ENCODE measurements around the gene MGARP.

MGARP gene

GRCh38 chr4:139301821-139302611, 22.0 kb upstream of the MGARP start, which contains the start of gene NDUFC1 (continued):
- TF ChIP-seq BCL6B (tag by site-specific recombination; IDR thresholded peaks at IDR 0.05): no peak
- TF ChIP-seq ZNF629 (tag by site-specific recombination; IDR thresholded peaks at IDR 0.05): no peak
- TF ChIP-seq SCRT2 (tag by site-specific recombination; IDR thresholded peaks at IDR 0.05): peak; percentile 96
- TF ChIP-seq ZNF148 (tag by site-specific recombination; IDR thresholded peaks at IDR 0.05; ENCODE audit: borderline replicate concordance): no peak
- TF ChIP-seq ZNF654 (tag by site-specific recombination; IDR thresholded peaks at IDR 0.05; ENCODE audit: low read depth): no peak
- TF ChIP-seq ZNF10 (tag by site-specific recombination; IDR thresholded peaks at IDR 0.05): no peak
- TF ChIP-seq ZFP69B (tag by site-specific recombination; IDR thresholded peaks at IDR 0.05): peak; percentile 91
- TF ChIP-seq PRDM10 (tag by site-specific recombination; IDR thresholded peaks at IDR 0.05): peak; percentile 91
- no peak for TF ChIP-seq ZNF133 (tag by site-specific recombination; IDR thresholded peaks at IDR 0.05)
- TF ChIP-seq ZNF112 (tag by site-specific recombination; IDR thresholded peaks at IDR 0.05): no peak
- TF ChIP-seq ZNF248 (tag by site-specific recombination; IDR thresholded peaks at IDR 0.05): no peak
- TF ChIP-seq TRIM28 (IDR thresholded peaks at IDR 0.05; ENCODE audit: borderline replicate concordance, low read length): no peak
- TF ChIP-seq ZNF548 (tag by site-specific recombination; IDR thresholded peaks at IDR 0.05): no peak
- TF ChIP-seq ZNF292 (tag by site-specific recombination; IDR thresholded peaks at IDR 0.05; ENCODE audit: borderline replicate concordance, low read depth): no peak
- TF ChIP-seq HOXC10 (CRISPR knock-in tag; IDR thresholded peaks at IDR 0.05): no peak
- TF ChIP-seq ZNF174 (tag by site-specific recombination; IDR thresholded peaks at IDR 0.05): no peak
- TF ChIP-seq ZNF23 (tag by site-specific recombination; IDR thresholded peaks at IDR 0.05; ENCODE audit: borderline replicate concordance): no peak
- no peak for TF ChIP-seq ZNF398 (tag by site-specific recombination; IDR thresholded peaks at IDR 0.05)
- TF ChIP-seq ZNF324 (tag by site-specific recombination; IDR thresholded peaks at IDR 0.05): no peak
- TF ChIP-seq GLI2 (tag by site-specific recombination; IDR thresholded peaks at IDR 0.05; ENCODE audit: borderline replicate concordance, low read depth): no peak
- no peak for TF ChIP-seq ZNF433 (tag by site-specific recombination; IDR thresholded peaks at IDR 0.05; ENCODE audit: low read depth)
- no peak for TF ChIP-seq ZNF585B (tag by site-specific recombination; IDR thresholded peaks at IDR 0.05)
- no peak for TF ChIP-seq ZNF24 (tag by site-specific recombination; IDR thresholded peaks at IDR 0.05)
- no peak for TF ChIP-seq ZBTB44 (tag by site-specific recombination; IDR thresholded peaks at IDR 0.05)
- no peak for TF ChIP-seq ZBTB17 (tag by site-specific recombination; IDR thresholded peaks at IDR 0.05)
- TF ChIP-seq ZNF624 (tag by site-specific recombination; IDR thresholded peaks at IDR 0.05): no peak

All from HEK293 (cell line).